HEK293 (cell line): ENCODE data around the gene MDP1.

ENCODE experiments used
- KLF10 ChIP-seq: fragments of 450-650 bp; IDR thresholded peaks from 2 replicates; pipeline ENCODE4 v1.5.1; 2018; ENCODE audit warnings: missing biosample characterization, mild to moderate bottlenecking, missing genetic modification characterization
- KLF8 ChIP-seq: fragments of 450-650 bp; formaldehyde crosslinking; IDR thresholded peaks from 2 replicates; pipeline ENCODE4 v1.5.1; 2016; ENCODE audit warnings: missing biosample characterization, missing genetic modification characterization
- PATZ1 ChIP-seq: fragments of 450-650 bp; formaldehyde crosslinking; IDR thresholded peaks from 2 replicates; pipeline ENCODE4 v1.5.1; 2016; ENCODE audit warnings: missing biosample characterization, missing genetic modification characterization
- PBX3 ChIP-seq: sonication (generic); formaldehyde crosslinking; IDR thresholded peaks from 2 replicates; pipeline ENCODE4 v1.8.1; 2022; ENCODE audit warnings: mild to moderate bottlenecking, moderate library complexity, missing genetic modification reagents
- PRDM10 ChIP-seq: fragments of 450-650 bp; formaldehyde crosslinking; IDR thresholded peaks from 2 replicates; pipeline ENCODE4 v1.5.1; 2016; ENCODE audit warnings: missing biosample characterization, missing genetic modification characterization
- REPIN1 ChIP-seq: fragments of 450-650 bp; formaldehyde crosslinking; IDR thresholded peaks from 2 replicates; pipeline ENCODE4 v1.5.1; 2017; ENCODE audit warnings: missing biosample characterization, missing genetic modification characterization, low read depth
- SALL2 ChIP-seq: fragments of 450-650 bp; formaldehyde crosslinking; IDR thresholded peaks from 2 replicates; pipeline ENCODE4 v1.5.0; 2017; ENCODE audit warnings: missing biosample characterization, mild to moderate bottlenecking, missing genetic modification characterization, borderline replicate concordance
- SCRT1 ChIP-seq: fragments of 450-650 bp; formaldehyde crosslinking; IDR thresholded peaks from 2 replicates; pipeline ENCODE4 v1.5.1; 2016; ENCODE audit warnings: missing biosample characterization, missing genetic modification characterization, borderline replicate concordance
- SCRT2 ChIP-seq: fragments of 450-650 bp; formaldehyde crosslinking; IDR thresholded peaks from 2 replicates; pipeline ENCODE4 v1.5.1; 2016; ENCODE audit warnings: missing biosample characterization, missing genetic modification characterization
- SP2 ChIP-seq: fragments of 450-650 bp; formaldehyde crosslinking; IDR thresholded peaks from 2 replicates; pipeline ENCODE4 v1.5.1; 2016; ENCODE audit warnings: missing biosample characterization, missing genetic modification characterization
- ZFP37 ChIP-seq: fragments of 450-650 bp; formaldehyde crosslinking; IDR thresholded peaks from 2 replicates; pipeline ENCODE4 v1.5.1; 2016; ENCODE audit warnings: missing biosample characterization, missing genetic modification characterization
- ZNF112 ChIP-seq: fragments of 450-650 bp; formaldehyde crosslinking; IDR thresholded peaks from 2 replicates; pipeline ENCODE4 v1.5.0; 2017; ENCODE audit warnings: missing biosample characterization, missing genetic modification characterization
- ZNF121 ChIP-seq: fragments of 450-650 bp; formaldehyde crosslinking; IDR thresholded peaks from 2 replicates; pipeline ENCODE4 v1.5.1; 2016; ENCODE audit warnings: missing biosample characterization, missing genetic modification characterization
- ZNF132 ChIP-seq: fragments of 450-650 bp; formaldehyde crosslinking; IDR thresholded peaks from 2 replicates; pipeline ENCODE4 v1.5.1; 2017; ENCODE audit warnings: missing biosample characterization, missing genetic modification characterization, borderline replicate concordance
- ZNF146 ChIP-seq: fragments of 450-650 bp; formaldehyde crosslinking; IDR thresholded peaks from 2 replicates; pipeline ENCODE4 v1.5.1; 2016; ENCODE audit warnings: missing biosample characterization, missing genetic modification characterization
- ZNF155 ChIP-seq: fragments of 450-650 bp; formaldehyde crosslinking; IDR thresholded peaks from 2 replicates; pipeline ENCODE4 v1.5.1; 2016; ENCODE audit warnings: missing biosample characterization, missing genetic modification characterization
- ZNF175 ChIP-seq: fragments of 450-650 bp; formaldehyde crosslinking; IDR thresholded peaks from 2 replicates; pipeline ENCODE4 v1.5.1; 2016; ENCODE audit warnings: missing biosample characterization, missing genetic modification characterization
- ZNF2 ChIP-seq: fragments of 450-650 bp; formaldehyde crosslinking; IDR thresholded peaks from 2 replicates; pipeline ENCODE4 v1.5.1; 2016; ENCODE audit warnings: missing biosample characterization, missing genetic modification characterization
- ZNF221 ChIP-seq: fragments of 450-650 bp; formaldehyde crosslinking; IDR thresholded peaks from 2 replicates; pipeline ENCODE4 v1.5.1; 2017; ENCODE audit warnings: missing biosample characterization, missing genetic modification characterization, borderline replicate concordance
- ZNF23 ChIP-seq: fragments of 450-650 bp; formaldehyde crosslinking; IDR thresholded peaks from 2 replicates; pipeline ENCODE4 v1.5.1; 2016; ENCODE audit warnings: missing biosample characterization, missing genetic modification characterization, borderline replicate concordance
- ZNF302 ChIP-seq: fragments of 450-650 bp; formaldehyde crosslinking; IDR thresholded peaks from 2 replicates; pipeline ENCODE4 v1.5.1; 2016; ENCODE audit warnings: missing biosample characterization, missing genetic modification characterization, low read depth
- ZNF341 ChIP-seq: fragments of 450-650 bp; formaldehyde crosslinking; IDR thresholded peaks from 2 replicates; pipeline ENCODE4; 2016; ENCODE audit warnings: low read depth, missing biosample characterization, missing genetic modification characterization
- ZNF398 ChIP-seq: fragments of 450-650 bp; formaldehyde crosslinking; IDR thresholded peaks from 2 replicates; pipeline ENCODE4 v1.5.1; 2017; ENCODE audit warnings: missing biosample characterization, missing genetic modification characterization
- ZNF423 ChIP-seq: fragments of 450-650 bp; formaldehyde crosslinking; IDR thresholded peaks from 2 replicates; pipeline ENCODE4 v1.5.1; 2016; ENCODE audit warnings: missing biosample characterization, missing genetic modification characterization
- ZNF48 ChIP-seq: fragments of 450-650 bp; formaldehyde crosslinking; IDR thresholded peaks from 2 replicates; pipeline ENCODE4 v1.5.1; 2016; ENCODE audit warnings: missing biosample characterization, missing genetic modification characterization
- ZNF488 ChIP-seq: fragments of 450-650 bp; formaldehyde crosslinking; IDR thresholded peaks from 2 replicates; pipeline ENCODE4 v1.5.1; 2016; ENCODE audit warnings: missing biosample characterization, missing genetic modification characterization
- ZNF521 ChIP-seq: fragments of 450-650 bp; formaldehyde crosslinking; IDR thresholded peaks from 2 replicates; pipeline ENCODE4 v1.5.1; 2017; ENCODE audit warnings: missing biosample characterization, mild to moderate bottlenecking, missing genetic modification characterization
- ZNF623 ChIP-seq: fragments of 450-650 bp; formaldehyde crosslinking; IDR thresholded peaks from 2 replicates; pipeline ENCODE4 v1.5.1; 2016; ENCODE audit warnings: missing biosample characterization, missing genetic modification characterization
- ZNF837 ChIP-seq: fragments of 450-650 bp; formaldehyde crosslinking; IDR thresholded peaks from 2 replicates; pipeline ENCODE4 v1.5.1; 2016; ENCODE audit warnings: missing biosample characterization, missing genetic modification characterization
- ZNF843 ChIP-seq: fragments of 450-650 bp; formaldehyde crosslinking; IDR thresholded peaks from 2 replicates; pipeline ENCODE4 v1.5.1; 2016; ENCODE audit warnings: missing biosample characterization, missing genetic modification characterization

Gene MDP1

GRCh38 chr14:24188251-24189058 lies 27.4 kb downstream of the MDP1 start, which contains the start of gene IPO4 (continued):
- TF ChIP-seq KLF10, result peak; percentile 92
- peak; percentile 88 for TF ChIP-seq SP2 (tag by site-specific recombination)
- TF ChIP-seq ZNF146 (tag by site-specific recombination), result peak; percentile 88
- no peak for TF ChIP-seq ZNF155 (tag by site-specific recombination)
- TF ChIP-seq ZNF623, result peak; percentile 40; the same call in 1 of the 2 replicates
- TF ChIP-seq ZNF2 (tag by site-specific recombination), result peak; percentile 91
- TF ChIP-seq ZNF488 (tag by site-specific recombination), result no peak
- no peak for TF ChIP-seq ZNF302 (tag by site-specific recombination)
- TF ChIP-seq SCRT2 (tag by site-specific recombination), result no peak
- TF ChIP-seq ZNF843 (tag by site-specific recombination), result peak; percentile 70
- TF ChIP-seq ZNF121 (tag by site-specific recombination), result 0 out of 2 replicates have a peak, but pooled peaks have one; percentile 11
- no peak for TF ChIP-seq ZNF48 (tag by site-specific recombination)
- peak; percentile 86 for TF ChIP-seq ZNF341
- no peak for TF ChIP-seq SCRT1 (tag by site-specific recombination)
- TF ChIP-seq ZNF112 (tag by site-specific recombination), result no peak
- peak; percentile 73; the same call in 1 of the 2 replicates for TF ChIP-seq PBX3
- TF ChIP-seq ZNF398 (tag by site-specific recombination), result no peak
- no peak for TF ChIP-seq REPIN1 (tag by site-specific recombination)
- TF ChIP-seq ZNF175, result no peak
- no peak for TF ChIP-seq ZNF521 (tag by site-specific recombination)
- peak; percentile 79; the same call in 1 of the 2 replicates for TF ChIP-seq ZFP37
- TF ChIP-seq ZNF837, result no peak; the same call in 1 of the 2 replicates
- TF ChIP-seq ZNF221 (tag by site-specific recombination), result no peak
- peak; percentile 93 for TF ChIP-seq PATZ1 (tag by site-specific recombination)
- no peak; the same call in 1 of the 2 replicates for TF ChIP-seq ZNF423 (tag by site-specific recombination)
- TF ChIP-seq SALL2 (tag by site-specific recombination), result 0 out of 2 replicates have a peak, but pooled peaks have one; percentile 77
- TF ChIP-seq KLF8 (tag by site-specific recombination), result peak; percentile 99
- TF ChIP-seq ZNF132 (tag by site-specific recombination), result no peak
- TF ChIP-seq ZNF23 (tag by site-specific recombination), result no peak
- TF ChIP-seq PRDM10, result peak; percentile 45; the same call in 1 of the 2 replicates
